Heart right ventricle (tissue), 16 donors: ENCODE results near the gene TCP11. TPM values are rescaled to one million over a fixed set of nuclear protein-coding genes. Genes with fewer than 3 reads are reported as not detected.
A peak's percentile ranks its signal among the peaks of the same experiment; 100 is the strongest.

Experiments
- ATAC-seq, 8 donors: fragments of 200-7000 bp; cut with Tn5 transposase; one replicate each; pipeline ENCODE4 v1.9.1; 2020; ENCODE audit warnings: mild to moderate bottlenecking in 8 of 8, moderate library complexity in 8 of 8, moderate number of reproducible peaks in 1 of 8
- DNase-seq, 2 donors: peaks; one replicate each; pipeline ENCODE4 v3.0.0-alpha.2; 2020
- H3K27ac ChIP-seq, 10 donors: fragments of 200-600 bp; sonication (generic) in 2 of 10; one replicate each; pipeline versions ENCODE4 v1.5.0 to v1.8.0; 2020 to 2022; ENCODE audit warnings: mild to moderate bottlenecking in 3 of 10
- H3K27me3 ChIP-seq, 7 donors: fragments of 200-600 bp; one replicate each; pipeline ENCODE4 v1.8.0; 2021 to 2022; ENCODE audit warnings: mild to moderate bottlenecking in 2 of 7
- H3K36me3 ChIP-seq, 9 donors: fragments of 200-600 bp; sonication (generic) in 1 of 9; one replicate each; pipeline versions ENCODE4 v1.5.0 to v1.8.0; 2020 to 2022; ENCODE audit warnings: mild to moderate bottlenecking in 2 of 9
- H3K4me1 ChIP-seq, 9 donors: fragments of 200-600 bp; sonication (generic) in 1 of 9; one replicate each; pipeline versions ENCODE4 v1.5.0 to v1.8.0; 2020 to 2022; ENCODE audit warnings: mild to moderate bottlenecking in 4 of 9
- H3K4me3 ChIP-seq, 10 donors: fragments of 200-600 bp; sonication (generic) in 2 of 10; one replicate each; pipeline versions ENCODE4 v1.5.0 to v1.8.0; 2020 to 2022; ENCODE audit warnings: mild to moderate bottlenecking in 7 of 10, moderate library complexity in 2 of 10
- H3K9me3 ChIP-seq, 11 donors: fragments of 200-600 bp in 10 of 11; sonication (generic) in 2 of 11; one replicate each; pipeline versions ENCODE4 v1.5.0 to v1.8.0; 2013 to 2022; ENCODE audit warnings: mild to moderate bottlenecking in 2 of 11, control low read depth in 1 of 11, moderate library complexity in 1 of 11
- WGBS, 2 donors: extraction: QIAGEN DNeasy Blood & Tissue Kit; methylation state at CpG; one replicate each; pipeline ENCODE4 v1.1.7; 2013; ENCODE audit warnings: inconsistent platforms in 1 of 2; 5-methylcytosine and 5-hydroxymethylcytosine counted together
- intact Hi-C, 10 donors: fragments of 100-400 bp; cut with DNase I; formaldehyde crosslinking; loops; one replicate each; pipeline versions ENCODE4 v1.11.1 to v1.14.2; 2022
- polyA plus RNA-seq, 2 donors: library from polyadenylated mRNA; stranded (reverse); fragments of 200-250 nt; gene quantifications; one replicate each; pipeline ENCODE4 v1.2.3, GENCODE V29; 2013
- total RNA-seq, 10 donors: library from RNA; stranded (reverse); fragmentation: NEBNext Ultra II Directional in 3 of 10; extraction: Animal tissue kit (Norgen Biotek cat#: 25700) in 3 of 10; gene quantifications; one replicate each; pipeline versions ENCODE4 v1.2.1 to v1.2.4, GENCODE V29; 2021 to 2023
- TF ChIP-seq, protein P1 (sequence below), 9 donors: fragments of 200-600 bp; sonication (generic) in 2 of 9; IDR thresholded peaks; one replicate each; pipeline versions ENCODE4 v1.5.0 to v1.8.0; 2021 to 2022; ENCODE audit warnings: antibody characterized with exemption in 9 of 9, mild to moderate bottlenecking in 5 of 9, moderate library complexity in 1 of 9
- donor health status: Arrhythmogenic right ventricular cardiomyopathy.
- donor health status: ischemic (EF 13 %, LVEDD 7.1; RV severe dilation, severe dysfunction).
- donor health status: healthy with polysubstance abuse.
- donor health status: DM: no; HTN: yes; CAD: no.
- donor health status: DM: no; HTN: no; CAD: no.
- donor health status: ischemic (EF 25% LVEDD 6.9; RV normal size, moderate dysfunction).
- donor health status: ischemic (EF 25% LVEDD 5.7; RV mildly dilated, moderate dysfunction).
- donor health status: healthy.
- donor health status: DM: yes; HTN: yes; CAD: no.
- donor health status: Ischemic cardiomyopathy.
- donor health status: ischemic (EF 35%, LVEDD 5.7; RV mildly dilated, moderate dysfunction).
- donor health status: nonischemic (EF 11% LVEDD 7.7; RV severe dilation, severe dysfunction).
- donor health status: DM: yes; HTN: yes; CAD: no.
- donor health status: PGD.
- donor health status: ischemic (EF 29% LVEDD 5.4; RV normal size, mild dysfunction).
- donor health status: nonischemic (EF 23%, LVEDD 6.1; RV moderate dilation, normal function).

TCP11 gene
- total and polyA plus RNA-seq, 12 donors, result 0.03 TPM; not detected in 11

DNA sequence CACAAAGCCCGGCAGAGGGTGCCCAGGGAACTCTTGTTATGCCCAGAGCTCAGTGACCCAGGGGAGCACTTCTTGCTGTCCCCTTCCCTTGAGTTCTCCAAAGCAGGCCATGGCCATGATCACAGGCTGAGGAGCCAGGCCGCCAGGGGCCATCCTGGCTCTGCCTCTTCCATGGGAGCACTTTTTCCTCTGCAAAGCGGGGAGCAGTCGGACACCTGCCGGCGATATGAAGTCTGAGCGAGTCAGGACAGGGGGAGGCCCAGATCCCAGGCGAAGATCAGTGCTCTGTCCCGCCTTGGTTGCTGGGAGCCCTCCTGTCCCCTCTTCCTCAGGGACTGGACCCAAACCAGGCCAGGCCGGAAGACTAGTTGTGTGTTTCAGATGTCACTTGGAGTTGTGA is 67.9 kb downstream of the TCP11 start:
- intact Hi-C loops, result loop anchor here in 1 of 10 donors (10.0 kb wide), 1 partner anchor 88 kb away; no protein-coding TSS in a partner anchor
- H3K4me1 ChIP-seq, result peaks cover 0 to 27% (median 7%) of the 10 kb centered on the region in 9 donors
- no peaks in the 10 kb centered on the region for H3K9me3 ChIP-seq
- WGBS, 2 donors, result 92 to 95% methylated on average over 10 of the region's 10 CpGs
- ATAC-seq, result peak in 1 of 8 donors; percentile 9
- TF ChIP-seq, protein P1, sequence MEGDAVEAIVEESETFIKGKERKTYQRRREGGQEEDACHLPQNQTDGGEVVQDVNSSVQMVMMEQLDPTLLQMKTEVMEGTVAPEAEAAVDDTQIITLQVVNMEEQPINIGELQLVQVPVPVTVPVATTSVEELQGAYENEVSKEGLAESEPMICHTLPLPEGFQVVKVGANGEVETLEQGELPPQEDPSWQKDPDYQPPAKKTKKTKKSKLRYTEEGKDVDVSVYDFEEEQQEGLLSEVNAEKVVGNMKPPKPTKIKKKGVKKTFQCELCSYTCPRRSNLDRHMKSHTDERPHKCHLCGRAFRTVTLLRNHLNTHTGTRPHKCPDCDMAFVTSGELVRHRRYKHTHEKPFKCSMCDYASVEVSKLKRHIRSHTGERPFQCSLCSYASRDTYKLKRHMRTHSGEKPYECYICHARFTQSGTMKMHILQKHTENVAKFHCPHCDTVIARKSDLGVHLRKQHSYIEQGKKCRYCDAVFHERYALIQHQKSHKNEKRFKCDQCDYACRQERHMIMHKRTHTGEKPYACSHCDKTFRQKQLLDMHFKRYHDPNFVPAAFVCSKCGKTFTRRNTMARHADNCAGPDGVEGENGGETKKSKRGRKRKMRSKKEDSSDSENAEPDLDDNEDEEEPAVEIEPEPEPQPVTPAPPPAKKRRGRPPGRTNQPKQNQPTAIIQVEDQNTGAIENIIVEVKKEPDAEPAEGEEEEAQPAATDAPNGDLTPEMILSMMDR (IDR thresholded peaks at IDR 0.05), result no peak
- H3K27me3 ChIP-seq, result no peaks in the 10 kb centered on the region
- no peak for DNase-seq
- H3K4me3 ChIP-seq, result no peak overlapping the region
- peaks cover 0 to 95% (median 25%) of the 10 kb centered on the region in 9 donors for H3K36me3 ChIP-seq
- no peak overlapping the region for H3K27ac ChIP-seq

DNA sequence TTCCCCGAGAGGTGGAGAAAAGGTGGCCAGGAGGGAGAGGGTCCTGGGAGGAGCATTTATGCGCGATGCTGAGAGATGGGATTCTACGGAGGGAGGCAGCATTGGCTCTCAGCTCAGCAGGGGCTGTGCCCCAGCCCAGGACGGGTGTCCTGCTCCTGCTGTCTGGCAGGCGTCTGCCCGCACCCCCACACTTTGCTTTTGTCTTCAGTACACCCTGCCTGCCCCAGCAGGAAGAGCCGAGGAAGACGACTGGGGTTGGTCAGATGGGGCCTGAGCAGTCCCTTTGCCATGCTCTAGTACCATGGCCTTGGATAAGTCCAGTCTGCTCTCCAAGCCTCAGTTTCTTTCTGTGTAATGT is 68.5 kb downstream of the TCP11 start:
- Histone ChIP-seq H3K9me3 (no peaks in the 10 kb centered on the region), H3K4me3 (no peak overlapping the region), H3K4me1 (peaks cover 0 to 30% (median 7%) of the 10 kb centered on the region in 9 donors), H3K36me3 (peaks cover 0 to 90% (median 20%) of the 10 kb centered on the region in 9 donors), H3K27me3 (no peaks in the 10 kb centered on the region), H3K27ac (no peak overlapping the region)
- no peak for DNase-seq
- TF ChIP-seq, protein P1 (IDR thresholded peaks at IDR 0.05), result no peak
- ATAC-seq, result peak in 1 of 8 donors; percentile 4
- intact Hi-C loops, result loop anchor here in 1 of 10 donors (10.0 kb wide), 1 partner anchor 88 kb away; no protein-coding TSS in a partner anchor
- 87 to 88% methylated on average over 9 of the region's 9 CpGs for WGBS, 2 donors

DNA sequence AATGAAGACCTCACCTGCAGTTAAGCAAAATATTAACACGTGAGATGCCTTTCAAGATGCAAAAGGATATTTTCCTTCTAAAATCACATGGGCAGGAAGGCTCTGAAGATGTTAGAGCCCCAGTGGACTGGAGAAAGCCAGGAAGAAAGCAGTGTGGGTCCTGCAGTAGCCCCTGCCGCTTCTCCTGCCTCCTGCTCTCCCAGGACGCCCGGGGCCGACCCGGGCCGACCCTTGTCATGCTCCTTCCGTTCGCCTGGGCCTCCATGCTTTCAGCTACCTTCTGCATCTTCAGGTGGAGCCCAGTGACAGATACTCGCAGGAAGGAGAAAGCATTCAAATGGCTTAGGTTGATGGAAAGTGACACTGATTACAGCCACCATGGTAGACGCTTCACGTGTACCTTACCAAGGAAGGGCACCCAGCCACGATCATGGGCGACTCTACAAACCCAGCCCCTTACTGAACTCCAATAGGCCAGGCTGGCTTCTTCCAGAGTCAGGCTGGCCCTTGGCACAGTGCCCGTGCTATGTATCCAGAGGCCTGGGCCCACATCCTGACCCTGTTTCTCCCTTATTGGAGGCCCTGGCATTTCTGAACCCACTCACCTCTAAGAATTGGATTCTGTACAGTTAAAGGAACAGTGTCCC is 69.0 kb downstream of the TCP11 start:
- no peak overlapping the region for H3K27ac ChIP-seq
- peaks cover 0 to 90% (median 19%) of the 10 kb centered on the region in 9 donors for H3K36me3 ChIP-seq
- ATAC-seq (no peak), DNase-seq (no peak)
- no peaks in the 10 kb centered on the region for H3K9me3 ChIP-seq
- TF ChIP-seq, protein P1 (IDR thresholded peaks at IDR 0.05), result no peak
- no peak overlapping the region for H3K4me3 ChIP-seq
- 74 to 79% methylated on average over 15 of the region's 15 CpGs for WGBS, 2 donors
- intact Hi-C loops, result loop anchor here in 1 of 10 donors (10.0 kb wide), 1 partner anchor 87 kb away; no protein-coding TSS in a partner anchor
- peaks cover 0 to 30% (median 7%) of the 10 kb centered on the region in 9 donors for H3K4me1 ChIP-seq
- H3K27me3 ChIP-seq, result no peaks in the 10 kb centered on the region

DNA sequence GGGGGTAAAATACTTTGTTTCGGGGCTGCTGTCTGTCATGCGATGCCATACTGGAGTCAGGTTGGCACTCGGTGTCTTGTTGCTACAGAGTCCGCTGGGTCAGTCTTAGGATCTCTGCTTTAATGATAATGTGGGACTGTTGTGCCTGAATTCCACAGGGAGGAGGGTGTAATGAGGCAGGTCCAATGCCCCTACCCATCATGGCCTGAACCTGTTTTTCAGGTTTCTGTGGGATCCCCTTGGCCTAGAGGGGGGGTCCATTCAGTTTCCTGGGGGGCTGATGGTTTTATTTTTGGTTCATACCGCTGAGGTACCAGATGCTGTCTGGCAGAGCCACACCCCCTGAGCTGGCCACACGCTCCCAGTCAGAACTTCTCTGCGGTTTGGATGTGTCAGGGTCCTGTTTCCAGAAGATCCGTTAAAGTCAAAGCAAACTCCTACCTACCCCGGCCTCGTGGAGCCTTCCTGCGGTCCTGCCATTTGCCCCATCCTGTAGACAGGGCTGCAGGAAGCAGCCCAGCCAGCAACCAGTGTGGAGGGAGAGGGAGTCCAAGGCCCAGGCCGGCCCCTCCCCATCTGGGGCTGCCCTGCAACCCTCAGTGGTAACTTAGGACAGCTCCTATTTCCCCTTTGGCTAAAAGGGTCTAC is 69.7 kb downstream of the TCP11 start:
- WGBS, 2 donors, result 82 to 83% methylated on average over 12 of the region's 12 CpGs
- Histone ChIP-seq H3K9me3 (no peaks in the 10 kb centered on the region), H3K4me3 (no peak overlapping the region), H3K27ac (no peak overlapping the region), H3K36me3 (peaks cover 0 to 90% (median 24%) of the 10 kb centered on the region in 9 donors), H3K4me1 (peaks cover 0 to 30% (median 7%) of the 10 kb centered on the region in 9 donors), H3K27me3 (no peaks in the 10 kb centered on the region)
- TF ChIP-seq, protein P1 (IDR thresholded peaks at IDR 0.05), result no peak
- DNase-seq (no peak), ATAC-seq (no peak)
- intact Hi-C loops, result loop anchor here in 1 of 10 donors (10.0 kb wide), 1 partner anchor 87 kb away; no protein-coding TSS in a partner anchor
